ENCODE results near the gene LENEP. TPM values are rescaled to one million over a fixed set of nuclear protein-coding genes. Genes with fewer than 3 reads are reported as not detected.
"Not testable (repeated sequence)": the region's sequence is repeated elsewhere in the genome, so short reads cannot be mapped to it uniquely, and the experiment has no call there.

Gene LENEP
- total RNA-seq, 1 donor from 2014 or later, result not detected

GRCh38 chr1:154972517-154973343 is 20.7 kb upstream of the LENEP start:
- DNase-seq (peak; percentile 68), ATAC-seq (ENCODE audit: poor library complexity) (no peak)
- intact Hi-C loops (cut with DNase I), result loop anchor here (5.0 kb wide), 1 partner anchor 45 kb away; no protein-coding TSS in a partner anchor

GRCh38 chr1:154973344-154974101 is 19.9 kb upstream of the LENEP start:
- peak; percentile 97 for DNase-seq
- ATAC-seq (ENCODE audit: poor library complexity), result peak; percentile 62
- intact Hi-C loops (cut with DNase I), result loop anchor here (5.0 kb wide), 1 partner anchor 44 kb away; no protein-coding TSS in a partner anchor

- peak; percentile 97 for DNase-seq
- ATAC-seq (ENCODE audit: poor library complexity), result peak; percentile 85
- intact Hi-C loops (cut with DNase I), result loop anchor here (5.0 kb wide), 1 partner anchor 43 kb away; no protein-coding TSS in a partner anchor
These were observed 19.1 kb upstream of the LENEP start, which contains the start of gene CKS1B for GRCh38 chr1:154974102-154974807. TSS of gene CKS1B (plus strand) at chr1:154974681. CDS start at chr1:154974746, 65 bp downstream.

GRCh38 chr1:154974808-154975408 is 18.5 kb upstream of the LENEP start:
- DNase-seq, result peak; percentile 95
- intact Hi-C loops (cut with DNase I), result loop anchor here (5.0 kb wide), 1 partner anchor 42 kb away; no protein-coding TSS in a partner anchor
- peak; percentile 73 for ATAC-seq (ENCODE audit: poor library complexity)

- no peak for ATAC-seq (ENCODE audit: poor library complexity)
- DNase-seq, result peak; percentile 70
- intact Hi-C loops (cut with DNase I), result no loop called here
These were observed 17.9 kb upstream of the LENEP start for GRCh38 chr1:154975409-154976059.

GRCh38 chr1:154977762-154978161 is 15.6 kb upstream of the LENEP start:
- ATAC-seq (ENCODE audit: poor library complexity); intact Hi-C loops (cut with DNase I); DNase-seq: not testable (repeated sequence)

- intact Hi-C loops (cut with DNase I), result no loop called here
- no peak for DNase-seq
- ATAC-seq (ENCODE audit: poor library complexity), result no peak
These were observed 15.0 kb upstream of the LENEP start for GRCh38 chr1:154978360-154978759.

- DNase-seq (no peak), ATAC-seq (ENCODE audit: poor library complexity) (no peak)
- intact Hi-C loops (cut with DNase I), result no loop called here
These were observed 11.0 kb upstream of the LENEP start for GRCh38 chr1:154982341-154982740.

GRCh38 chr1:154982897-154983648 is 10.3 kb upstream of the LENEP start, which contains the start of gene FLAD1:
TSS of gene FLAD1 (plus strand) at chr1:154983344. CDS start at chr1:154983695, 351 bp downstream.
- DNase-seq (peak; percentile 96), ATAC-seq (ENCODE audit: poor library complexity) (peak; percentile 100)
- intact Hi-C loops (cut with DNase I), result no loop called here

- no peak for DNase-seq
- no peak for ATAC-seq (ENCODE audit: poor library complexity)
- intact Hi-C loops (cut with DNase I), result no loop called here
These were observed 9.5 kb upstream of the LENEP start for GRCh38 chr1:154983776-154984466.

- ATAC-seq (ENCODE audit: poor library complexity); DNase-seq; intact Hi-C loops (cut with DNase I): not testable (repeated sequence)
These were observed 6.7 kb upstream of the LENEP start for GRCh38 chr1:154986736-154987135.

- intact Hi-C loops (cut with DNase I), result no loop called here
- ATAC-seq (ENCODE audit: poor library complexity), result no peak
- DNase-seq, result no peak
These were observed 6.1 kb upstream of the LENEP start for GRCh38 chr1:154987326-154987725.

- no peak for DNase-seq
- intact Hi-C loops (cut with DNase I), result no loop called here
- ATAC-seq (ENCODE audit: poor library complexity), result no peak
These were observed 5.1 kb upstream of the LENEP start for GRCh38 chr1:154988058-154988954.

GRCh38 chr1:154989195-154989860 is 4.1 kb upstream of the LENEP start:
- intact Hi-C loops (cut with DNase I), result no loop called here
- no peak for DNase-seq
- ATAC-seq (ENCODE audit: poor library complexity), result no peak

- no peak for DNase-seq
- intact Hi-C loops (cut with DNase I), result no loop called here
- no peak for ATAC-seq (ENCODE audit: poor library complexity)
These were observed 3.1 kb upstream of the LENEP start for GRCh38 chr1:154990276-154990675.

All from Right ventricle myocardium superior (tissue), 1 donor.